ENCODE measurements around the gene LRRC3C.
"Not testable (repeated sequence)": the region's sequence is repeated elsewhere in the genome, so short reads cannot be mapped to it uniquely, and the experiment has no call there.

The LRRC3C gene

DNA sequence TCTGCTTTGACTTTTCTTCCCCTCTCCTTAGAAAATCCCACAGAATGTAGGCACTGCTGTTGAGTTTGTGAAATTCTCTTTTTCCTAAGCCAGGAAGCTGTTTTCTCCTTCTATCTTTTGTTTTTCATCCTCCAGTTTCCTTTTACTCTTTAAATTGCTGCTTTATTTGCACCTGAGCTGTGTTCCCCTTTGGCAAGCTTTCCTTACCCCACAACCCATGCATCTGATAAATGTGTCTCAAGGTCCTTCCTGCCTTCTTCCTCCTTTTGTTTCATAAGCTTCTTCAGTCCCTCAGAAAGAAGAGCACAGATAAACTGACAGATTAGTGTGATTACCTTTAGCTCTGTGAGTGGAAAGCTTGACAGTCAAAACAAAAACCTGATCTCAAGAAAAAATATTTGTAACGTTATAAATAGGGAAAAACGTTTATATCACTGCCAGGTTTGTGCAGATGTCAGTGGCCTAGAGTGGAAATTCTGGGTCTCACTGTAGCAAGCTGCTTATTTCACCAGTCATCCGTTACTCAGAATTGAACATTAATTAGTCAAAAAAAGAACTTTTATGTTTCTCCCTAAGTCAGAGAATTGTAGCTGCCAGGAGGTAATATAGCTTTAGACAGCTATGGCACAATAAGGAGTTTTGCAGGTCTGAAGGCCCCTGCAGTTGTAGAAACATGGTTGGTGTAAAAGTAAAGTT lies 32.7 kb upstream of the LRRC3C start:
- no peaks in the 10 kb centered on the region for H3K9me3 ChIP-seq (replicated peaks; ENCODE audit: insufficient read depth, low read length)
- H3K27ac ChIP-seq (ENCODE audit: low read length): no peak overlapping the region
- no peak overlapping the region for H3K4me2 ChIP-seq (ENCODE audit: low read depth, low read length)
- no peak overlapping the region for H3K9ac ChIP-seq (ENCODE audit: low read length)
- no peak overlapping the region for H2AFZ ChIP-seq (ENCODE audit: low read length)
- DNase-seq: no peak
- H3K4me3 ChIP-seq (ENCODE audit: low read length): no peak overlapping the region
- TF ChIP-seq EZH2 (optimal IDR thresholded peaks at IDR 0.05; ENCODE audit: low read depth, low read length): no peak
- no peak for TF ChIP-seq EZH2phosphoT487 (IDR thresholded peaks at IDR 0.05; ENCODE audit: low read length)
- TF ChIP-seq, protein P1, sequence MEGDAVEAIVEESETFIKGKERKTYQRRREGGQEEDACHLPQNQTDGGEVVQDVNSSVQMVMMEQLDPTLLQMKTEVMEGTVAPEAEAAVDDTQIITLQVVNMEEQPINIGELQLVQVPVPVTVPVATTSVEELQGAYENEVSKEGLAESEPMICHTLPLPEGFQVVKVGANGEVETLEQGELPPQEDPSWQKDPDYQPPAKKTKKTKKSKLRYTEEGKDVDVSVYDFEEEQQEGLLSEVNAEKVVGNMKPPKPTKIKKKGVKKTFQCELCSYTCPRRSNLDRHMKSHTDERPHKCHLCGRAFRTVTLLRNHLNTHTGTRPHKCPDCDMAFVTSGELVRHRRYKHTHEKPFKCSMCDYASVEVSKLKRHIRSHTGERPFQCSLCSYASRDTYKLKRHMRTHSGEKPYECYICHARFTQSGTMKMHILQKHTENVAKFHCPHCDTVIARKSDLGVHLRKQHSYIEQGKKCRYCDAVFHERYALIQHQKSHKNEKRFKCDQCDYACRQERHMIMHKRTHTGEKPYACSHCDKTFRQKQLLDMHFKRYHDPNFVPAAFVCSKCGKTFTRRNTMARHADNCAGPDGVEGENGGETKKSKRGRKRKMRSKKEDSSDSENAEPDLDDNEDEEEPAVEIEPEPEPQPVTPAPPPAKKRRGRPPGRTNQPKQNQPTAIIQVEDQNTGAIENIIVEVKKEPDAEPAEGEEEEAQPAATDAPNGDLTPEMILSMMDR (IDR thresholded peaks at IDR 0.05; ENCODE audit: low read length): no peak
- no peaks in the 10 kb centered on the region for H3K36me3 ChIP-seq (replicated peaks; ENCODE audit: insufficient read depth, low read length)
- H3K79me2 ChIP-seq (ENCODE audit: low read length): no peaks in the 10 kb centered on the region
- H3F3A ChIP-seq (ENCODE audit: insufficient read depth, low read length): no peaks in the 10 kb centered on the region
- H4K20me1 ChIP-seq (ENCODE audit: insufficient read depth, low read length): no peaks in the 10 kb centered on the region
- H3K4me1 ChIP-seq (ENCODE audit: low read length): no peaks in the 10 kb centered on the region
- no peaks in the 10 kb centered on the region for H3K27me3 ChIP-seq (replicated peaks; ENCODE audit: insufficient read depth, low read length)
- H3K9me2 ChIP-seq (replicated peaks; ENCODE audit: insufficient read depth, low read length): no peaks in the 10 kb centered on the region

DNA sequence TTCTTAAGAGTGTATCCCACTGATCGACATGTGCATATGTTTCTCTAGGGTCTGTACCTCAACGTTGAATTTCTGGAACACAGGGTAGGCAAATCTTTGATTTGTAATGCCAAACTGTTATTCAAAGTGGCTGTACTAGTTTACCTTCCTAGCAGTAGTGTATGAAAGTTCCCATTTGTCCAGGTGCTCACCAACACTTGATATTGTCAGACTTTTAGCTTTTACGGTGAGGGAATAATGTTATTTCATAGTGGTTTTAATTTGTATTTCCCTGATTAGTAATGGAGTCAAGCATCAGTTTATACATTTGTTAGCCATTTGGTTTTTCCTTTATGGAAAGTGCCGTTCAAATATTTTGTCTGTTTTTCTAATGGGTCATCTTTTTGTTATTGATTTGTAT lies 29.4 kb upstream of the LRRC3C start:
- Histone ChIP-seq H3K27me3 (replicated peaks; ENCODE audit: insufficient read depth, low read length) (no peaks in the 10 kb centered on the region), H2AFZ (ENCODE audit: low read length) (no peak overlapping the region)

DNA sequence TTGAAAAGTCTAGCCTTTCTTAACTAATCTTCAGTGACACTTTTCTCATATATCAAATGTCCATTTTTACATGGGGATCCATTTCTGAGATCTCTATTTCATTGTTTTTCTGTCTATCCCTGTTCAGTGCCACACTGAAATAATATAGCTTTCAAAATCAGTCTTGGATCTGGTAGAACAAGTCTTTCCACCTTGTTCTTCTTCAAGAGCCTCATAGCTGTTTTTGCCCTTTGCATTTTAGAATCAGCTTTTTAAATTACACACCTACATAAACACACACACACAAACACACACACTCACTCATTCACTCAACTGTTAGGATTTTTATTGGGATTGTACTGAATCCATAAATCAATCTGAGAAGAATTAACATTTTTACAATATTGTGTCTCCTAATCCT lies 28.3 kb upstream of the LRRC3C start:
- H3F3A ChIP-seq (ENCODE audit: insufficient read depth, low read length): no peaks in the 10 kb centered on the region
- H3K9me3 ChIP-seq (replicated peaks; ENCODE audit: insufficient read depth, low read length): no peaks in the 10 kb centered on the region
- no peaks in the 10 kb centered on the region for H3K9me2 ChIP-seq (replicated peaks; ENCODE audit: insufficient read depth, low read length)
- H3K27ac ChIP-seq (ENCODE audit: low read length): no peak overlapping the region
- no peaks in the 10 kb centered on the region for H3K4me1 ChIP-seq (ENCODE audit: low read length)
- no peak overlapping the region for H3K4me2 ChIP-seq (ENCODE audit: low read depth, low read length)
- H3K79me2 ChIP-seq (ENCODE audit: low read length): no peaks in the 10 kb centered on the region
- H3K9ac ChIP-seq (ENCODE audit: low read length): no peak overlapping the region
- no peaks in the 10 kb centered on the region for H3K36me3 ChIP-seq (replicated peaks; ENCODE audit: insufficient read depth, low read length)
- TF ChIP-seq, protein P1 (IDR thresholded peaks at IDR 0.05; ENCODE audit: low read length): no peak
- TF ChIP-seq EZH2 (optimal IDR thresholded peaks at IDR 0.05; ENCODE audit: low read depth, low read length): no peak
- TF ChIP-seq EZH2phosphoT487 (IDR thresholded peaks at IDR 0.05; ENCODE audit: low read length): no peak
- no peaks in the 10 kb centered on the region for H4K20me1 ChIP-seq (ENCODE audit: insufficient read depth, low read length)
- no peak for DNase-seq
- H2AFZ ChIP-seq (ENCODE audit: low read length): no peak overlapping the region
- no peak overlapping the region for H3K4me3 ChIP-seq (ENCODE audit: low read length)
- no peaks in the 10 kb centered on the region for H3K27me3 ChIP-seq (replicated peaks; ENCODE audit: insufficient read depth, low read length)

More for the DNA sequence above, 29.4 kb upstream of the LRRC3C start:
- DNase-seq: no peak
- TF ChIP-seq, protein P1 (IDR thresholded peaks at IDR 0.05; ENCODE audit: low read length): no peak
- TF ChIP-seq EZH2 (optimal IDR thresholded peaks at IDR 0.05; ENCODE audit: low read depth, low read length) (no peak), EZH2phosphoT487 (IDR thresholded peaks at IDR 0.05; ENCODE audit: low read length) (no peak)
- no peak overlapping the region for H3K27ac ChIP-seq (ENCODE audit: low read length)
- H3K9me3 ChIP-seq (replicated peaks; ENCODE audit: insufficient read depth, low read length): no peaks in the 10 kb centered on the region
- no peaks in the 10 kb centered on the region for H3K36me3 ChIP-seq (replicated peaks; ENCODE audit: insufficient read depth, low read length)
- no peak overlapping the region for H3K4me2 ChIP-seq (ENCODE audit: low read depth, low read length)
- H3K9ac ChIP-seq (ENCODE audit: low read length): no peak overlapping the region
- H3K4me3 ChIP-seq (ENCODE audit: low read length): no peak overlapping the region
- H4K20me1 ChIP-seq (ENCODE audit: insufficient read depth, low read length): no peaks in the 10 kb centered on the region
- H3K4me1 ChIP-seq (ENCODE audit: low read length): no peaks in the 10 kb centered on the region
- H3K79me2 ChIP-seq (ENCODE audit: low read length): no peaks in the 10 kb centered on the region
- H3F3A ChIP-seq (ENCODE audit: insufficient read depth, low read length): no peaks in the 10 kb centered on the region
- H3K9me2 ChIP-seq (replicated peaks; ENCODE audit: insufficient read depth, low read length): no peaks in the 10 kb centered on the region

DNA sequence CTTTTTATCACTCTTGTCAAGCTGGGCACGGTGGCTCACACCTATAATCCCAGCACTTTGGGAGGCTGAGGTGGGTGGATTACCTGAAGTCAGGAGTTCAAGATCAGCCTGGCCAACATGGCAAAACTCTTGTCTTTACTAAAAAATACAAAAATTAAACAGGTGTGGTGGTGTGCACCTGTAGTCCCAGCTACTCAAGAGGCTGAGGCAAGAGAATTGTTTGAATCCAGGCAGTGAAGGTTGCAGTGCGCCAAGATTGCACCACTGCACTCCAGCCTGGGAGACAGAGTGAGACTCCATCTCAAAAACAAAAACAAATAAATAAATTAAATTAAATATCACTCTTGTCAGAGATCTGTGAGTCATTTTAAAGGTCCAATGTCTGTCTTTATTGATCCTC lies 25.5 kb upstream of the LRRC3C start:
- H3K9me3 ChIP-seq (replicated peaks; ENCODE audit: insufficient read depth, low read length); H2AFZ ChIP-seq (ENCODE audit: low read length); DNase-seq; H3K27me3 ChIP-seq (replicated peaks; ENCODE audit: insufficient read depth, low read length); H3K9ac ChIP-seq (ENCODE audit: low read length); H3K36me3 ChIP-seq (replicated peaks; ENCODE audit: insufficient read depth, low read length); H4K20me1 ChIP-seq (ENCODE audit: insufficient read depth, low read length); H3K4me3 ChIP-seq (ENCODE audit: low read length); H3K4me2 ChIP-seq (ENCODE audit: low read depth, low read length); H3K27ac ChIP-seq (ENCODE audit: low read length); H3K9me2 ChIP-seq (replicated peaks; ENCODE audit: insufficient read depth, low read length); H3K4me1 ChIP-seq (ENCODE audit: low read length); H3K79me2 ChIP-seq (ENCODE audit: low read length); H3F3A ChIP-seq (ENCODE audit: insufficient read depth, low read length): not testable (repeated sequence)

All from MM.1S (cell line).